IPS-NIHi7 (cell line): ENCODE data around the gene GSTP1.
"Not testable (repeated sequence)": the region's sequence is repeated elsewhere in the genome, so short reads cannot be mapped to it uniquely, and the experiment has no call there.

Source experiments
- DNase-seq: peaks from one replicate; pipeline ENCODE4 v3.0.0; 2012; ENCODE audit warnings: mixed read lengths; ENCODE audit errors: extremely low spot score

GSTP1 gene

DNA sequence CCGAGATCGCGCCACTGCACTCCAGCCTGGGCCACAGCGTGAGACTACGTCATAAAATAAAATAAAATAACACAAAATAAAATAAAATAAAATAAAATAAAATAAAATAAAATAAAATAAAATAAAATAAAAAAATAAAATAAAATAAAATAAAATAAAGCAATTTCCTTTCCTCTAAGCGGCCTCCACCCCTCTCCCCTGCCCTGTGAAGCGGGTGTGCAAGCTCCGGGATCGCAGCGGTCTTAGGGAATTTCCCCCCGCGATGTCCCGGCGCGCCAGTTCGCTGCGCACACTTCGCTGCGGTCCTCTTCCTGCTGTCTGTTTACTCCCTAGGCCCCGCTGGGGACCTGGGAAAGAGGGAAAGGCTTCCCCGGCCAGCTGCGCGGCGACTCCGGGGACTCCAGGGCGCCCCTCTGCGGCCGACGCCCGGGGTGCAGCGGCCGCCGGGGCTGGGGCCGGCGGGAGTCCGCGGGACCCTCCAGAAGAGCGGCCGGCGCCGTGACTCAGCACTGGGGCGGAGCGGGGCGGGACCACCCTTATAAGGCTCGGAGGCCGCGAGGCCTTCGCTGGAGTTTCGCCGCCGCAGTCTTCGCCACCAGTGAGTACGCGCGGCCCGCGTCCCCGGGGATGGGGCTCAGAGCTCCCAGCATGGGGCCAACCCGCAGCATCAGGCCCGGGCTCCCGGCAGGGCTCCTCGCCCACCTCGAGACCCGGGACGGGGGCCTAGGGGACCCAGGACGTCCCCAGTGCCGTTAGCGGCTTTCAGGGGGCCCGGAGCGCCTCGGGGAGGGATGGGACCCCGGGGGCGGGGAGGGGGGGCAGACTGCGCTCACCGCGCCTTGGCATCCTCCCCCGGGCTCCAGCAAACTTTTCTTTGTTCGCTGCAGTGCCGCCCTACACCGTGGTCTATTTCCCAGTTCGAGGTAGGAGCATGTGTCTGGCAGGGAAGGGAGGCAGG, at the start of gene GSTP1:
Gene GSTP1, plus strand, starts transcription at position 566 of the 958 bp plus-strand sequence. Its CDS starts 32 bp downstream, at position 598.
- peak; percentile 95 for DNase-seq

DNA sequence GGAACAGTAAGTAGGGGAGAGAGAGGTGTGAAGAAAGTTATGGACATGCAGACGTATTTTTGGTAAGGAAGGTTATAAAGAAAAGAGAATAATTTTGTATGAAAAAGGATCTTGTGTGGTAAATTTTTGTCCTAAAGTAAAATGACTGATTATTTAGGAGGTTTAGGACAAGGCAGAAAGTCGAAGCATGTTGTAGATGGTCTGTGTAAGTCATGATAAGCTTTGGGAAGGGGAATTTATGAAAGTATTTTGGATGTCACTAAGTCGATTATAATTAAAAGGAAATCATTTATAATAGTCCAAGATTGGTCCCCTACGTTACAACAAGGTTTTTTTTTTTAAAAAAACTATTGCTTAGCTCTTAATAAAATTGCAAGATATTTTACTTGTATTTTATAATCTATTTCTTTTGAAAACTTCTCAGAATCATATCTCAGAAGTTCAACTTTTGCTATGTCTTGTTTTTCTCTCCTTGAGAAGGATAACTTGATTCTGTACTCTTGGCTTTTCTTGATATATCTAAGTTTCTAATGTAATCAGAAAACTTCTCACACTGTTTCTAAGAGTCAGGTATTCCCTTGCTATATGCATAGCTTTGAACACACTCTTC, 49.4 kb upstream of the GSTP1 start:
- no peak for DNase-seq

DNA sequence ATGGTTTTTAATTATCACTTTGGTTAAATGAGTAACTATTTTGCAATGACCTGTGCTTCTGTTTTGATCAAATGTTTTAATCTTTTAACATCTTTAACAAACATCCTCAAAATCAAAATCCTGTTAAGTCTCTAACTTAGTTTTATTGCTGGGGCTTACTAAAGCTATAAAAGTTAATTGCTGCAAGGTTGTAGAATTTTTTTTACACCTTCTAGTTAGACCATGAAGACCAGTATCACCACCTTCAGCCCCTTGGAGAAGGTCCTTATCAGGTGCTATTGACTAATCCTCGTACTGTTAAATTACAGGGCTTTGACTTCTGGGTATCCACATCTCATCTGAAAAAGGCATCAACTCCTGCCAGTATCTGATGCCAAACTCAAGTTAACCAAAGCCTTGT, 48.1 kb upstream of the GSTP1 start:
- no peak for DNase-seq

- DNase-seq: no peak
These were observed 45.3 kb upstream of the GSTP1 start for GRCh38 chr11:67538306-67538705.

DNA sequence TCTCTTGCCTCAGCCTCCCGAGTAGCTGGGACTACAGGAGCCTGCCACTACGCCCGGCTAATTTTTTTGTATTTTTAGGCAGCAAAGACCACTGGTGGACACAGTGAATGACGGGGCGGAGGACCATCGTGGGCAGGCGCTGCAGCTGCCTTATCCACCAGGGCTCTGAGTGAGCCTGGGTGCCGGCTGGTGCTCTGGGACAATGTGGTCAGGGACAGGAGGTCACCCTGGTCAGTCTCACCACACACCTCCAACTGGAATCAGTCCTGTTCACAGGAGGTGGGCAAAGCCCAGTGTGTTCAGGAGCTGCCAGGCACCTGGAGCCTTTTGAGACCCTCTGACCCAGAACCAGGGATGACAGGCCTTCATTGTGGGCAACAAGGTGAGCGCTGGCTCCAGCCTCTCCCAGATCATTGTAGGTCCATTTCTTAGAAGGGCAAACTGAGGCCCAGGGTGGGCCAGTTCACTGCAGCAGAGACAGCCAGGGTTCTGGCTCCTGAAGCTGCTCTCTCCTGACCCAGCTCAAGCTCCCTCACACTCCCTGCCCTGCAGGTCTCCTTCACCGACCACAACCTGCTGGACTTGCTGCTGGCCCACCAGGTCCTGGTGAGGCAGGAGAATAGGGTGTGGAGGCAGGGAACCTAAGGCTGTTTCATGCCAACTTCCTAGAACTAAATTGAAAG, 44.6 kb upstream of the GSTP1 start:
- DNase-seq: no peak

GRCh38 chr11:67539550-67539949, 44.1 kb upstream of the GSTP1 start:
- DNase-seq: no peak

DNA sequence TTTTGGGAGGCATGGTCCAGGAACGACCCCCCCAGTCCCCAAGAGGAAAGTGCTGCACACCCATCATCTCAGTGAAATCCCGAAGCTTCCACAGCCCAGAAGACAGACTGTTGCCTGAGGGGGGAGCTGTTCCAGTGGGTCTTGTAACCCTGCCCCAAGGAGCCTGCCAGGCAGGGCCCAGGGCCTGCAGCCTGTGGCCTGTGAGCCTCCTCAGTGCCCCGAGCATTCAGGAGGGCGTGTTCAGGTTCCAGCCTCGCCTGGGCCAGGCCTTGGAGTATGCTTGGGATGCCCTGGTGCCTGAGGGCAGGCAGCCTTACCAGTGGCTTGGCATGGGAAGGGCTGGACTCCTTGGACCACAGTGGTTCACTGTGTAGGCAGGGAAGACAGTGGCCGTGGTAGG, 42.4 kb upstream of the GSTP1 start:
- no peak for DNase-seq

- no peak for DNase-seq
These were observed 41.4 kb upstream of the GSTP1 start for GRCh38 chr11:67542169-67542568.

DNA sequence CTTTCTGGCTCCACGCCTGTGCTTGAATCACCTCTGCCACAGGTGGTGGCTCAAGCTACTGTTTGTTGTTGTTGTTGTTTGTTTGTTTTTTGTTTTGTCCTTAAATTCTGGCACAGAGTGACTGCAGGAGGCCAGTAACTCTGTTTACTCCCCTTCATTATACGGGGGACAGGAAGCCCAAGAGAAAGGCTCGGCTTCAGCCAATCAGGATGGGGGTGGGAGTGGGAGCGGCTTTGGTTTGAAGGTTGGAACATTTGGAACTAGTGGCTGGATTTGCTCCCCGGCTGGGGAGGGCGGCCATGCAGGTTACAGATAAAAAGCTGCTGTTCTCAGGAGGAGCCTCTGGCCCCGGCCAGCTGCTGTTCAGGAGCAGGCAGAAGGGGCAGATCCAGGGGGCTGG, 40.6 kb upstream of the GSTP1 start:
- no peak for DNase-seq

DNA sequence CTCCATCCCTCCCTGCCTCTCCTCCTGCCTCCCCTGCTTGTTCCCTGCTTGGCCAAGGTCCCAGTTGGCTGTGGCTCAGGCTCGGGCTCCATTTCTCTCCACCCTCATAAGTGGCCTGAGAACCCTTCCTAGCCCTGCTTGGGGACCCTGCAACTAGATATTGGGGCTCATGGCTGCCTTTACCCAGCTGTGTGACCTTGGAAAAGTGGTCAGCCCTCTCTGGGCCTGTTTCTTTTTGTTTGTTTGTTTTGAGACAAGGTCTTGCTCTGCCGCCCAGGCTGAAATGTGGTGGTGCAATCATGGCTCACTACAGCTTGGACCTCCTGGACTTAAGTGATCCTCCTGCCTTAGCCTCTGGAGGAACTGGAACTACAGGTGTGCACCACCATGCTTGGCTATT, 40.0 kb upstream of the GSTP1 start:
- DNase-seq: no peak

DNA sequence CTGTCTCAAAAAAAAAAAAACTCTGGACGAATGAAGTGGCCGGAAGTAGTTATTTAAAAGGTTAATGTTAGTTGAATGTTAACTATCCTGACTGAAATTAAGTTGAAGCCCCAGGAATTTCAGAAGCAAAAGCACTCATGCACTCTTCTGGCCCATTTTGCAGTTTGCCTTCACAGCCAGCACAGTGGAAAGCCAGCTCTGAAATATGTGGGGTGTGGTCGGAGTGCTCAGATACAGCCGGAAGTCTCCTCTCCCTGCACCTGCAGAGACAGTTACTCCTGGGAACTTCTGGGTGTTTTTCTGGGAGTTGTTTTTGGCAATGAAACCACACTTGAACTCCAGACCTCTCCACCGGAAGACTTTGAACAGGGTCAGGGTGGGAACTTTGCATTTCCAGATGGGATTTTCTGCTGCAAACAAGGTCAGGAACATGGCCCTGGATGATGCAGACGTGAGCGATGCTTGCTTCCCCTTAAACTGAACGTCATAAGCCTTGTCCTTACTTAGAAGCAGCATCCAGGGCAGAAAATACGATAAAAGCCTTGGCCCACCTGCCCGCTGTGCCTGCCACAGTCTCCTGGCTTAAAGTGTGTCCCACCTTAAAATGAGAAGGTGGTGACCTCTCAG, 38.9 kb upstream of the GSTP1 start:
- no peak for DNase-seq

GRCh38 chr11:67545280-67545679, 38.3 kb upstream of the GSTP1 start:
- peak; percentile 72 for DNase-seq

GRCh38 chr11:67548112-67548511, 35.5 kb upstream of the GSTP1 start:
- DNase-seq: not testable (repeated sequence)

- no peak for DNase-seq
These were observed 35.0 kb upstream of the GSTP1 start for GRCh38 chr11:67548555-67549110.

GRCh38 chr11:67551127-67551526, 32.5 kb upstream of the GSTP1 start:
- DNase-seq: no peak

- DNase-seq: not testable (repeated sequence)
These were observed 31.9 kb upstream of the GSTP1 start for GRCh38 chr11:67551697-67552096.

DNA sequence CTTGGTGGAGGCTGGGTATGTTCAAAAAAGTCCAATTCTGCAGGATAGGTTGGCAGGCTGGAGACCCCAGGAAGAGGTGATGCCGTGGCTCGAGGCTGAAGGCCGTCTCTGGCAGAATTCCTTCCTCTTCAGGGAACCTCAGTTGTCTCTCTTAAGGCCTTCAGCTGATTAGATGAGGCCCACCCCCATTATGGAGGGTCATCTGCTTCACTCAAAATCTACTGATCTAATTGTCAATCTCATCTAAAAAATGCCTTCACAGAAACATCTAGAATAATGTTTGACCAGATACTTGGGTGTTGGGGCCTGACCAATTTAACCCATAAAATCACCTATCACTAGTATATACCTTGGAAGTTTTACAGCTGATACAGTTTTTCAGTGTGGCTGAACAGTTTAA, 27.4 kb upstream of the GSTP1 start:
- DNase-seq: no peak

- DNase-seq: no peak
These were observed 25.4 kb upstream of the GSTP1 start for GRCh38 chr11:67558084-67558772.

GRCh38 chr11:67561971-67562619, 21.5 kb upstream of the GSTP1 start:
- DNase-seq: no peak

DNA sequence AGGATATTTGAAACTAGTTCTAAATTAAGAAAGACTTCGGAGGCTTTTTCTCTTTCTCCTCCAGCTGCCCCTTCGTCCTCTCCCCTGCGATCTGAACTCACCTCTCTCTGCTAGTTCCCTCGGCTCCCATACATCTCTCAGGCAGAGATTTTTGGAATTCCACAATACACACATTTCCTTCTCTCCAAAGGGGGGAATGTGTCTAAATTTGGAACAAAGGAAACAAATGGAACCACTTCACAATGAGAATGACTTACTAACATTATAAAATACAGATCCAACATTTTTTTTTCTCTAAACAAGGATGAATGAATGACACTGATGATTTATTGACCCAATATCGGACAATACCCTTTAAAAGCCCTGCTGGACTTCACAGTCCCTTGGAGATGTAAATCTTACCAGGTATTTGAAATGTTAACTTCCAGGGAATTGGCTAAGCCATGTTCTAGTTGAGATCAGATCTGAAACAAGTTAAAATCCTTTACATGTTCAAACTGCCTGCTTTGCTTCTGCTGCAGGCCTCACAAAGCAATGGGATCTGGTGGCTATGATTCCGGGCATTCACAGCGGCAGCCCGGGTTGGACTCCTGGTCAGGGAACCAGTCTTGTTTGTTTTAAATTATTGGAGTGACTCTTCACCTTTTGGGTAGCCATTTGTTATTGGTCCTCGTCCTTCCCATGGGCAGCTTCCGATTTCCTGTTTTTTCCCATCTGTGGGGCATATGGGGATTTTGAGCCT, 20.5 kb upstream of the GSTP1 start:
- no peak for DNase-seq
